ENCODE data around the gene SP140.

- TF ChIP-seq POLR2A (IDR thresholded peaks at IDR 0.05), result no peak
- TF ChIP-seq CTCF (IDR thresholded peaks at IDR 0.05), result no peak
- TF ChIP-seq POLR2AphosphoS5 (IDR thresholded peaks at IDR 0.05), result no peak
- no peak for TF ChIP-seq EP300 (IDR thresholded peaks at IDR 0.05)
Observed at GRCh38 chr2:230254152-230254881, 28.8 kb downstream of the SP140 start.

Measured in sigmoid colon (tissue), 4 donors.